KMS-11 (cell line): ENCODE measurements around the gene STIM2.
"Not testable (repeated sequence)": the region's sequence is repeated elsewhere in the genome, so short reads cannot be mapped to it uniquely, and the experiment has no call there.

Source experiments
- H2AFZ ChIP-seq: fragments of 200-600 bp; sonication (generic); 2 replicates; pipeline ENCODE4 v1.6.1; 2016; ENCODE audit warnings: antibody characterized with exemption, mixed run types, low read depth
- H3K27ac ChIP-seq: fragments of 200-600 bp; sonication (generic); 2 replicates; pipeline ENCODE4 v1.6.1; 2016; ENCODE audit warnings: mild to moderate bottlenecking, mixed run types
- H3K27me3 ChIP-seq: fragments of 200-600 bp; sonication (generic); 2 replicates; pipeline ENCODE4 v1.6.1; 2017; ENCODE audit warnings: mild to moderate bottlenecking, low read depth, mixed run types, moderate library complexity; ENCODE audit not compliant: insufficient read depth
- H3K36me3 ChIP-seq: fragments of 200-600 bp; sonication (generic); 2 replicates; pipeline ENCODE4 v1.6.1; 2017; ENCODE audit warnings: mild to moderate bottlenecking, mixed run types; ENCODE audit not compliant: insufficient read depth
- H3K4me1 ChIP-seq: fragments of 200-600 bp; sonication (generic); 2 replicates; pipeline ENCODE4 v1.6.1; 2016; ENCODE audit warnings: mild to moderate bottlenecking, low read depth, mixed run types; ENCODE audit not compliant: poor library complexity, severe bottlenecking
- H3K4me2 ChIP-seq: fragments of 200-600 bp; sonication (generic); 2 replicates; pipeline ENCODE4 v1.7.0; 2016; ENCODE audit warnings: mild to moderate bottlenecking, mixed run types
- H3K4me3 ChIP-seq: fragments of 200-600 bp; sonication (generic); IDR thresholded peaks from 2 replicates; pipeline ENCODE4 v1.6.1; 2017; ENCODE audit warnings: low read depth, low read length, mixed read lengths; ENCODE audit not compliant: insufficient read depth
- H3K79me2 ChIP-seq: fragments of 200-600 bp; sonication (generic); 2 replicates; pipeline ENCODE4 v1.6.1; 2016; ENCODE audit warnings: low read depth, mixed run types; ENCODE audit not compliant: insufficient read depth
- H3K9ac ChIP-seq: fragments of 200-600 bp; sonication (generic); 2 replicates; pipeline ENCODE4 v1.6.1; 2016; ENCODE audit warnings: mild to moderate bottlenecking, mixed run types
- H4K20me1 ChIP-seq: fragments of 200-600 bp; sonication (generic); 2 replicates; pipeline ENCODE4 v1.6.1; 2016; ENCODE audit warnings: mild to moderate bottlenecking, mixed run types; ENCODE audit not compliant: insufficient read depth
- CTCF ChIP-seq: fragments of 200-600 bp; sonication (generic); conservative IDR thresholded peaks from 2 replicates; pipeline ENCODE4 v1.6.1; 2017; ENCODE audit warnings: low read depth, mild to moderate bottlenecking, antibody characterized with exemption, low read length, moderate library complexity, mixed read lengths

STIM2 gene

GRCh38 chr4:26824667-26825066 lies 36.0 kb upstream of the STIM2 start:
- no peak for TF ChIP-seq CTCF
- Histone ChIP-seq H3K4me1 (no peaks in the 10 kb centered on the region), H3K9ac (no peak overlapping the region), H3K4me3 (no peak overlapping the region), H3K79me2 (no peaks in the 10 kb centered on the region), H3K27me3 (no peaks in the 10 kb centered on the region), H3K4me2 (no peak overlapping the region), H4K20me1 (no peaks in the 10 kb centered on the region), H2AFZ (no peak overlapping the region), H3K27ac (no peak overlapping the region), H3K36me3 (no peaks in the 10 kb centered on the region)

- Histone ChIP-seq H3K4me1 (no peaks in the 10 kb centered on the region), H3K4me3 (no peak overlapping the region), H3K4me2 (no peak overlapping the region)
Observed at GRCh38 chr4:26826721-26827120, 33.9 kb upstream of the STIM2 start.

GRCh38 chr4:26827336-26827735 lies 33.3 kb upstream of the STIM2 start:
- not testable (repeated sequence) for H3K27me3 ChIP-seq, H3K36me3 ChIP-seq, H3K9ac ChIP-seq, H3K4me2 ChIP-seq, H2AFZ ChIP-seq, H3K4me3 ChIP-seq, H4K20me1 ChIP-seq, H3K27ac ChIP-seq, H3K4me1 ChIP-seq, H3K79me2 ChIP-seq

More at GRCh38 chr4:26826721-26827120, 33.9 kb upstream of the STIM2 start:
- no peak overlapping the region for H3K9ac ChIP-seq
- H3K79me2 ChIP-seq, result no peaks in the 10 kb centered on the region
- H4K20me1 ChIP-seq, result no peaks in the 10 kb centered on the region
- H3K27ac ChIP-seq, result no peak overlapping the region
- H2AFZ ChIP-seq, result no peak overlapping the region
- no peaks in the 10 kb centered on the region for H3K27me3 ChIP-seq
- no peaks in the 10 kb centered on the region for H3K36me3 ChIP-seq
- TF ChIP-seq CTCF, result no peak

- Histone ChIP-seq H3K4me2 (no peak overlapping the region), H3K27me3 (no peaks in the 10 kb centered on the region), H2AFZ (no peak overlapping the region), H3K79me2 (no peaks in the 10 kb centered on the region), H3K4me3 (no peak overlapping the region), H3K9ac (no peak overlapping the region), H3K27ac (no peak overlapping the region), H3K36me3 (no peaks in the 10 kb centered on the region), H3K4me1 (no peaks in the 10 kb centered on the region), H4K20me1 (no peaks in the 10 kb centered on the region)
- no peak for TF ChIP-seq CTCF
Observed at GRCh38 chr4:26827798-26828197, 32.8 kb upstream of the STIM2 start.

- Histone ChIP-seq H3K27ac (no peak overlapping the region), H3K9ac (no peak overlapping the region), H4K20me1 (no peaks in the 10 kb centered on the region), H3K27me3 (no peaks in the 10 kb centered on the region), H3K36me3 (no peaks in the 10 kb centered on the region), H3K79me2 (no peaks in the 10 kb centered on the region), H3K4me2 (no peak overlapping the region), H3K4me3 (no peak overlapping the region), H2AFZ (no peak overlapping the region), H3K4me1 (no peaks in the 10 kb centered on the region)
- no peak for TF ChIP-seq CTCF
Observed at GRCh38 chr4:26829018-26829417, 31.6 kb upstream of the STIM2 start.
